Effector CD8-positive, alpha-beta T cell (primary cell): ENCODE data around the gene RAB8A.
"Not testable (repeated sequence)": the region's sequence is repeated elsewhere in the genome, so short reads cannot be mapped to it uniquely, and the experiment has no call there.

Experiments used
- DNase-seq: peaks from one replicate; lab custom pipeline; 2025; lab: John Stamatoyannopoulos, UW

RAB8A gene

DNA sequence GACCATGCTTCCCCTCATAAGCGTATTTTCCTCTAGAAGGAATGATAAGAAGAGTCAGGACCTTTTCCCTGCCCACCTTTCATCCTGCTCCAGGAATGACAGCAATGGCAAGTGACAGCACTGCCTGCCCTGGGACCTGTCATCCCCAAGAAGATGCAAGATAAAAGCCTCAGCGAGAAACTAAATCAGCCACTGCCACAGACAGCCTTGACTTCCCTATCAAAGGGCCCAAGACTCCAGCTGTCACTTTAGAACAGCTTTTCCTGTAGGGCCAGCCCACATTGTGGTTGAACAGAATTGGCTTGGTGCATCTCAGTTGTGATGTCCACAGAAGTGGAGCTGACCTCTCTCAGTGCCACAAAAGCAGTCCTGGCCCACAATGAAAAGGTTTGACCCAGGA is 1.1 kb downstream of the RAB8A start:
- DNase-seq = no peak

DNA sequence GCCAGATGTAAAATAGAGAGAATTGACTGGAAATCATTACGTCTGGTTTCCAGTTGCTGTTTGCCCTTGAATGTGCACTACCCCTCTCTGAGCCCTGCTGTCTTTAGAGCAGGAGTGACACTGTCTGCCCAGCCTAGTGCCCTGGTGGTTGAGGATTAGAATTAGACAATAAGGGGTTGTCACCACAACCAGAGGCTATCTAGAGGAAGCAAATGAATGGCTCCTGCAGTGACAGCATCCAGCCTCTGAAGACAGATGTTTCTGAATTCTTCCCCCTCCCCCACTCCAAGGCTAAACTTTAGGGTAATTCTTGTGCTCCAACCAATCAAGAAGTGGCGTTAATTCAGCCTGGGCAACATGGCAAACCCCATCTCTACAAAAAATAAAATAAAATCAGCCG is 2.0 kb downstream of the RAB8A start:
- no peak for DNase-seq

DNA sequence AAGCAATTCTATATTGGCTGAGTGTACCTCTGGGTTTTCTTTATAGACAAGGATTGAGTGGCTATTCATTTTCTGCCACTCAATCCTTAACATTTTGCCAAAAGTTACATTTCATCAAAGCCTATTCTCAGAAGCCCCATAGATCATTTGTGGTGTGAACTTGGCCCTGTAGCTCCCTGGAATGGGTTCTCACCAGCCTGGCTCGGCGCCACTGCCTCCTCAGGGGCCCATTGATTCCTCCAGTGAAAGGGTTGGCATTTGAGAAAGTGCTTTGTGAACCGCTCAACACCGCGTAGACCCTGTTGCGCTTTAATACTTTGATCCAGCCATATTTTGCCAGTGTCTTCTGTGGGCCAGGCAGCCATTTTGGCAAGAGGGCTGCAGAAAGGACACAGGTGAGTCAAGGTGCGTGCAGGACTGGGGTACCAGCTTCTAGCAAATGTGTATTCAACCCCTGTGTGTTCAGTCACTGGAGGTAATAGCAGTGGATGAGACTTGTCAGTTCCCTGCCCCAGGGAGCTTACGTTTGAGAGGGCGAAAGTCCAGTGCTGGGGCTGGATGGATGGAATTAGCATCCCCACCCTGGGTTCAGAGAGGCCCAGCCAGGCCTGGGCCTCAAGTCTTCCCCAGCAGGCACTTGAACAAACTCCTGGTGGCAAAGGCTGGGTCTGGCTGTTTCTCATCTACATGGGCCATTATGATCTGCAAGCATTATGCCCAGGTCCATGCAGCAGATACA is 3.8 kb downstream of the RAB8A start:
- DNase-seq = no peak

DNA sequence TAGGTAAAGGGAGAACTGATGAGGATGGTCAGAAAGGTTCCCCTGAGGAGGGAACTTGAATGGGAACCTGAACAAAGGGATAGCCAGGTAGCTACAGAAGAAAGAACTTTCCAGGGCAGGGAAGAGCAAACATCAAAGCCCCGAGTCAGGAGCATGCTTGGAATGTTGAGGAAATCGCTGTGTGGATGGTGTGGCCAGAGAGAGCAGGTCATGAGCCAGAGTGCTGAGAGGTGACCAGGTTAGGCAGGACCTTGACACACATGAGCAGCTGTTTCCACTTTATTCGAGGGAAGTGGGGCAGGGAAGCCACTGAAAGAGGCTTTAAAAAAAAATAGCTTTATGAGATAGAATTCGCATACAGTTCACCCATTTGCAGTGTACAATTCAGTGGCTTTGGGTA is 4.4 kb downstream of the RAB8A start:
- DNase-seq = no peak

DNA sequence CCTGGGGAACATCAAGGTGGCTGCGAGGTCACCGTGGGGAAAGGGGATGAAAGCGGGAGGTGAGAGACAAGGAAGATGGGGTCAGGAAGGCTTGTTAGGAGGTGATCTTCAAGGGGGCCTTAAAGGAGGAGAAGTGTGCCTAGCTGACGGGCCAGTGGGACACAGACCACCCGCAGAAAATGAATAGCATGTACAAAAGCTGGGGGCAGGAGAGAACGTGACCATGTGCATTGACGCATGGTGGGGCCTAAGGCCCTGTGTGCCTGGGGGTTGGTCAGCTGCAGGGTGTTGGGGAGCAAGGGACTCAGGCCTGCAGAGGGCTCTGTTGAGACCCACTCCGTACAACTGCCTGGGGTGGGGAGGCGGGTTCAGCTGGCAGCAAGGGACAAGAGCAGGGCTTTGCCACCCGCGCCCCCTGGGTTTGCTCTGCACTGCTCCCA is 5.9 kb downstream of the RAB8A start:
- DNase-seq = no peak

DNA sequence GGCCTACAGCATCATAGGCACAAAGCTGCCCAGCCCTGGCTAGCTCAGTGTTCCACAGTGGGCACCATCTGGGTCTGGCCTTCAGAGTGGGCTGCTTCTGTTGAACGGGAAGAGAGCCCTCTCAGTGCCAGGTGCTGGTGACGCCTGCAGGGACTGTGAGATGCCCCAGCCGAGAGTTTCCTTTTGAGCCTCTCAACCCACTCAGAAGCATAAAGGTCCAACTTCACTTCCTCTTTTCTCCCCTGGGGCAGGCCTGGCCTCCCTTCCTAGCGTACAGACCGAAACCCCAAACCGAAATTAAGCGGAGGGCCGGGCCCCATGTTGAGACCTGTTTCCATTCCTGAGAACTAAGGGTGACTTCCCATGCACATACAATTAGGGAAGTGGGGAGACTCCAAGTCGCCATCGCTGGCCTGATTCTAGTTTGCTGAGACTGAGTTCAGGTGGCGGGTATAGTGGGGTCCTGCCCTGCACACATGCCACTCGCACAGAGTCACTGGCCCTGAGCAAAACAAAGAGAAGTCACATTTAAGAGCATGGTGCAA is 6.9 kb downstream of the RAB8A start:
- DNase-seq = no peak

DNA sequence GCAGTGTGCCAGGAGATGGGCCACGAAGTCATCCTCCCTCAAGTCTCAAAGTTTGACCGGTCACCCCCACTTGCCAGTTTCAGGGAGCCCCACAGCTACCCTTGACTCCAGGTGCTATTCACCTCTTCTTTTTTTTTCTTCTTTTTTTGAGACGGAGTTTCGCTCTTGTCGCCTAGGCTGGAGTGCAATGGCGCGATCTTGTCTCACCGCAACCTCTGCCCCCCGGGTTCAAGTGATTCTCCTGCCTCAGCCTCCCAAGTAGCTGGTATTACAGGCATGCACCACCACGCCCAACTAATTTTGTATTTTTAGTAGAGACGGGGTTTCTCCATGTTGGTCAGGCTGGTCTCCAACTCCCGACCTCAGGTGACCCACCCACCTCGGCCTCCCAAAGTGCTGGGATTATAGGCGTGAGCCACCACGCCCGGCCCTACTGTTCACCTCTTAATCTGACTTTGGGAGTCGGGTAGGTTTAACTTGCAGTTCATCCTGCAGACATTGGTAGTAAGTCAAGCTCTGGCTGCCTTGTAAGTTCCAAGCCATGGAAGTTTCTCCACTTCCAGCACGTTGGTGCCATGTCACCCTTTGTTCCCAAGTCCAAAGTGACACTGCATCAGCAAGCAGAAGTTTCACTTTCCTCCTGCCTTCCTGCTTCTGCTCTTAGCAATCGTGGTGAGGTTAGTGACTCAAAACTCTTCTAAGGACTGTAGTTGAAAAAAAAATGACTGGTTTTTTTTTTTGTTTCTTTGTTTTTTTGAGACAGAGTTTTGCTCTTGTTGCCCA is 7.6 kb downstream of the RAB8A start:
- DNase-seq = not testable (repeated sequence)

DNA sequence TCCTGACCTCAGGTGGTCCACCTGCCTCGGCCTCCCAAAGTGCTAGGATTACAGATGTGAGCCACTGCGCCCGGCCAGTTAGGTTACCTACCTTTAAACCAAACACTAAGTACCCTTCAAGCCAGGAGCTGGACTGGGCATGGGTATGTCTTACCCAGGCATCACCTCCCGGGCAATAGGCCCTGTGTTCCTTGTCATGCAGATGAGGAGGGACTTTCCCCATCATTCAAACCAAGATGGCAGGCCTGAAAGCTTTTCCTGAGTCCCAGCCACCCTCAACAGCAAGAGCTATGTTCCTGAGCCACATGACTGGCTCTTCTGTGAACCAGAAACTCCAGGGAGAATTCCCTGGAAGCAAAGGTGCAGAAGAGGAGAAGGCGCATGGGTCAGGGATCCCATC is 9.5 kb downstream of the RAB8A start:
- DNase-seq = no peak

DNA sequence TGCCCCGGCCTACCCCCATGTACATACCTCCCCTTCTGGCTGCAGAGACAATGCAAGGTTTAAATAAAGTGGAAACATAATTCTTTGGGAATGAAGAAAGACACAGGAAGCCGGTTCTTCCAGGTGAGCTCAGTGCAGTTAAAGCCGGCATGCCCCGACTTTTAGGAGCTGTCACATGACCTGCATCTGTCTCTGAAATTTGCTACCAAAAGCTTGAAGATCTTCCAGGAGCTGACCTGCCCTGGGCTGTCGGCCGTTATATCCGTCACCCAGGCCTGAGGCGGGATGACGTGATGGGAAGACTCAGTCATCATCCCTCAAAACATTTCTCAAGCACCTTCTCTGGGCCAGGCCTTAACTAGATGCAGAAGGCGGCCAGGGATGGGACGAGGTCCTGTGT is 10.3 kb downstream of the RAB8A start:
- DNase-seq = no peak

DNA sequence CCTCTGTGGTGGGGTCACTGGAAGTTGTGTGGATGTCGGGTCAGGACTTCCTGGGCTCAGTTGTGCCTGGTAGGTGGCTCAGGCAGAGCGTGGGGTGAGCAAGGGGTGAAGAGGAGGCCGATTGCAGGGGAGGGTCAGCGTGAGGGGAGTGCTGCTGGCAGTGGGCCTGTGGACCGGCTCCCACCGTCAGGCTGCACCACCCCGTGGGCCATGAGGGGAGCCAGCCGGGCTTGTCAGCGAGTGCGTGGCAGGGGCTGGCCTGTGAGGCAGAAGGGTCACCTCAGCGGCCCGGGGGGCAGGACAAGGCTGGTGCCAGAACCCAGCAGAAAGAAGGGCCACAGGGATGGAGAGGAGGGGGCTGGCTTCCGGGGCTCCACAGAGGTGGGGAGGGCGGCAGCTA is 13.3 kb downstream of the RAB8A start:
- no peak for DNase-seq

DNA sequence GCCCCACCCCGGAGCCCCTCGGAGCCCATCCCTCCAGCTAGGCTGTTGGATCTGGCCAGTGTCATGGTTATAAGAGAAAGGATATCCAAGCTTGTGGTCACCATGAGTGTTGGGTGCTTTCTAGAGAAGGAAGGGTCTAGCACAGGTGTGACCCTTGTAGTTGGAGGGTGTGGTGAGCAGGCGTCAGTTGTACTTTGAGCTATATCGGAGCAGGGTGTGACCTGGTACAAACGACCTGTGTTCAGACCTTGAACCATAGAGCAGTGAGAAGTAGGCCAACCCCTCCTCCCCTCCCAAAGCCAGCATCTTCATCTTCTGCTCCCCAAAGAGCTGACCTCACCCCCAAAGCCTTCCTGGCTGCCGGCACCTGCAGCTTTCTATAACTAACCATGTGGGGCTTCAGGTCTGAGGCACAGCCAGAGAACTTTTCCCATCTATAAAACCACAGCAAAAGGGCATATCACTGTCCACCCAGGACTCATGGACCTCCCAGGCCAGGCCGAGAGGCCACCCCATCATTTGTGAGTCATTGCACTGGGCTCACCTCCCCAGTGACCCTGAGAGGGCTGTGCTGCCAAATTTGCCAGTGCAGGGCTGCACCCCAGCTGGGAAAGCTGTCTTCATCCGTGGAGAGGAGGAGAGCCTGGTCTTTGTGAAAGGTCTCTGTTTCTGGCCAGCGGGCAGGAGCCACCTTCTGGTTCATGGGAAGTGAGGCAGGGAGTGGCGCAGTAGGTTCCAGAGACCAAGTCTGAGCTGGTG is 14.2 kb downstream of the RAB8A start:
- DNase-seq = no peak

DNA sequence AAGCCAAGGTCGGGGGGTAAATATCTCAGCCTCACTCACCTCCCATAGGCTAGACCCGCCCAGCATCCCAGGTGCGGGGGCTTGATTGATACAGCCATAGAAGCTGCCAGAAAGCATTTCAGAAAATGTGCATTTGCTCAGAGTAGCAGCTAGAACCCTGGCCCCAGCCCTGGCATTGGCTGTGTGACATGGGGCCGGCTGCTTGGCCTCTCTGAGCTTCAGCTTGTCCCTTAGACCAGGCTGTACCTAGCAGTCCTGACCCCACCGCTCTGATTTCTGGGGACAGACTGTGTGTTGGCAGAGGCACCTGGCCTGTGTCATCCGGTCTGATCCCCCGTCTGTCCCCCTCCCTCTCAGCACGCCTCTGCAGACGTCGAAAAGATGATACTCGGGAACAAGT is 15.4 kb downstream of the RAB8A start:
- no peak for DNase-seq

DNA sequence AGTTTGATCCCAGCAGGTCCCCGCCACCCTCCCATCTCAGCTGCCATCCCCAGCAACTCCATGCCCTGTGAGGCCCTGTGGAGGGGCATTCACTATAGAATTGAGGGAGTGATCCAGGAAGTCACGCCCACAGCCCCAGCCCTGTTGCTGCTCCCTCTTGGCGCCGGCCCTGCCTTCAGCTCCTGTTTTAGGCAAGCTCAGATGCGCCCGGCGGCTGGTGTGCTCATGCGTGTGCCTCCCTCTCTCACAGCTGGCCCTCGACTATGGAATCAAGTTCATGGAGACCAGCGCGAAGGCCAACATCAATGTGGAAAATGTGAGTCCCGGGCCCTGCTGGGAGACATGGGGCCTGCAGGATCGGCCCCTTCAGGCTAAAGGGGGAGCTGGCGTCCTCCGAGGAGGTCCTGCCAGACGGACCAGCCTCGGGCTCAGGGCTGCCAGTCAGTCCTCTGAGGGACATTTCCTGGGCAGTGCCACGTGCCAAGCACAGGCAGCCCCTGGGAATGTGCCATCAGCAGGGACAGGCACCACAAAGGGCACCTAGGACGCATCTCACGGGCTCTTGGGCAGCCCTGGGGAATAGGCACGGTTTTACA is 16.2 kb downstream of the RAB8A start:
- no peak for DNase-seq

DNA sequence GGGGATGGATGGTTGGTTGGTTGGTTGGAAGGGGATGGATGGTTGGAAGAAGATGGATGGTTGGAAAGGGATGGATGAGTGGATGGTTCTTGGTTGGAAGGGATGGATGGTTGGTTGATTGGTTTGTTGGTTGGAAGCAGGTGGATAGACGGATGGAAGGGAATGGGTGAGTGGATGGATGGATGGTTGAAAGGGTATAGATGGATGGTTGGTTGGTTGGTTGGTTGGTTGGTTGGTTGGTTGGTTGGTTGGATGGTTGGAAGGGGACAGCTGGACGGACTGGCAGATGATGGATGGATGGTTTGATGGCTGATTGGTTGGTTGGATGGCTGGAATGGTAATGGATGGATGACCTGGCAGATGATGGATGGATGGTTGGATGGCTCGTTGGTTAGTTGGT is 20.0 kb downstream of the RAB8A start:
- DNase-seq = no peak

DNA sequence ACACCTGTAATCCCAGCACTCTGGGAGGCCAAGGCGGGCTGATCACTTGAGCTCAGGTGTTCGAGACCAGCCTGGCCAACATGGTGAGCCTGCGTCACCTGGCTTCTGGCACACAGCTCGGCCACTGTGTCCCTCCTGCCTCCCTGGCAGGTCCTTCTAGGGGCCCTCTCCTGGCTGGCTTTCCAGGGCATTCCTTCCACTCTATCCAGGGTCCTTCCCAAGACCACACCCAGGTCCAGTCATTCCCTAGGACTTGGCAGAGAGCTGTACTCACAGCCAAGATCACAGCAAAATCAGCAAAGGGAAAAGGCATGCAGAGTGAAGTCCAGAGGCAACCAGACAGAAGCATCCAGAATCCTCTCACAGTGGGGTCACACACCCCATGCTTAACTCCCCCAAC is 22.1 kb downstream of the RAB8A start:
- no peak for DNase-seq

DNA sequence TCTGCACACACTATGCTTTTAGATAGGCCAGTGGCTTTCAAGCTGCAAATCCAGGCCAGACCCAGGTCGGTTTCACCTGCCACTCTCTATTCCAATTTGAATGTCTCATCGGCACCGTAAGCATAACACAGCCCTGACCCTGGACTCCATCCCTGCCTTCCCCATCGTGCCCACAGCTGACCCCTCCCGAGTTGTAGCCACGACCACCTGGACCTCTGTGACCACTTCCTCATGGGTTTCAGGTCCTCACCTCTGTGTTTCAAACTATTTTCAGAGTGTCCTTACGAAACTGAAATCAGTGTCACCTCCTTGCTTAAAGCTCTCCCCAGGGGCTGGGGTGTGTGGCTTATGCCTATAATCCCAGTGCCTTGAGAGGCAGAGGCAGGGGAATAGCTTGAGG is 22.8 kb downstream of the RAB8A start:
- DNase-seq = no peak

DNA sequence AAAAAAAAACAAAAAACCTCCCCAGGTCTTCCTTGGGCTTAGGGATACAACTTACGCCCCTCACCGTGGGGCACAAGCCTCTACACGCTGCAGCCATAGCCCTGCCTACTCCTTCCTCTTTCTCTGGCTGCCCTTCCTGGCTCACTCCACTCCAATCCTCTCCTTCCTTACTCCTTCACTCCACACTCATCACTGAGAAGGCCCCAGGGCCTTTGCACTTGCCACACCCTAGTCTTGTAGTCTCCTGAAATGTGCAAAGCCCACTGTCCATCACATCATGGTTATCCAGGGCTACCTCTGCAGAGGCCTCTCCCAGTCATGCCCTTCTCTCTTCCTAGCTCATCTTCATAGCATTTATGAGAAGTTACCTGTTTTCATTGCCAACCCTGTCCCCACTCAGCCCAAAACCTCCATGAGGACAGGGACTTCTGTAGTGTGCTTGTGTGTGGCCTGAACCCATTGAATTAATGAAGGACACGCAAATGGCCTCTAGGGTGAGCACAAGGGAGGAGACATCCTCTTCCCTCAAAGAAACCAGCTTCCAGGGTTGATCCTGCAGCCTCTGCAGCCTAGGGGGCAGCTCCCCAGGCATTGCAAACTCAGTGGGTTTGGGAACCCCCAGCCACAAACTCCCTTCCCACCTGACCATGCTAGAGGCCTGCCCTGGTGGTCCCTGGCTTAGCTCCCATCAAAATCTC is 23.9 kb downstream of the RAB8A start:
- no peak for DNase-seq

DNA sequence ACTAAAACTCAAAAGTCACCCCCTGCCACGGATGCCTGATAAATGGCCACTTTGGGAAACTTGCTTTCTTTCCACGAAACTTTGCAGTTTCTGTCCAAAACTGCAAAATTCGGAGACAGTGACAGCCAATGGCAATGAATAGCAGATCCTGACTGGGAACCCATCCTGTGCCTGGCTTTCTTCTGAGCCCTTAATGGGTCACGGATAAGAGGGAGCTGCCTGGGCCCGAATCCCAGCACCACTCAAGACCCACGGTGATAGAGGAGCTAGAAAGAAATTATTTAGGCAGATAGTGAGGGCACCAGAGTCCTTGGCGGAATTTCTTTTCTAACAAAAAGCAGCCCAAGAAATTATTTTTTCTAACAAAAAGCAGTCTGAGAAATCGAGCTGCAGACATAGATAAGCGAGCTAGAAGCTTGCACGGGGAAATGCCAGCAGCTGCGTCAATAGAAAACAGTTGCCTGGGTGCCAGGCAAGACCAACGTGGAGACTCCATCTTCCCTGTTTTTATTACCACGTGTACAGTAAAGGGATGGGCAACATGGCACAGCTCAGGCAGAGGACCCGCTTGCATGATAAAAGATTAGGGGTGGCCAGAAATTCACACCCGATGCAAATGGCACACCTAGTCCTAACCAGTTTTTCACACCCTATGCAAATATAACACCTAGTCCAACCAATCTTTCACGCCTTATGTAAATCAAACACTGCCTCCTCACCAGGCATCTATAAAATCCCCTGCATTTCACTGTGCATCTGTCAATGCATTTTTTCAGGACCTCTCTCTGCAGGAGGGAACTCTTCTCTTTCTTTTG is 24.7 kb downstream of the RAB8A start:
- no peak for DNase-seq

DNA sequence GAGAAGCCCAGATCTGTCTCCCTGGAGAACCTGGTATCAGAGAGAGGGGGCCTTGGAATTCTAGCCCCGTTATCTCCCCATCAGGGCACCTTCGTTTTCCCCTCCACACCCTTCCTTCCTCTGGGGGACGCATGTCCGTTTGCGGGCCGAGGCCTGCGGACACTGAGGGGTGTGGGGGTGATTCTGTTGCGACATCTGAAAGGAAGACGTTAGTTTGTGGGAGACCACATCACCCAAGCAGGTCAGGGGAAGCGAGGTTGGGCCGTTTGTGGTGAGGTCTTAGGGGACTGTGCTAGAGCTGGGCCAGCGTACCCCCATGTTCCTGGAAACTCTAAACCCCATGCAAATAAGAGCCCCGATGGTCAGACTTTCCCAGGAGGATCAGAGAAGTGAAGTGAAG is 28.1 kb downstream of the RAB8A start:
- DNase-seq = no peak

DNA sequence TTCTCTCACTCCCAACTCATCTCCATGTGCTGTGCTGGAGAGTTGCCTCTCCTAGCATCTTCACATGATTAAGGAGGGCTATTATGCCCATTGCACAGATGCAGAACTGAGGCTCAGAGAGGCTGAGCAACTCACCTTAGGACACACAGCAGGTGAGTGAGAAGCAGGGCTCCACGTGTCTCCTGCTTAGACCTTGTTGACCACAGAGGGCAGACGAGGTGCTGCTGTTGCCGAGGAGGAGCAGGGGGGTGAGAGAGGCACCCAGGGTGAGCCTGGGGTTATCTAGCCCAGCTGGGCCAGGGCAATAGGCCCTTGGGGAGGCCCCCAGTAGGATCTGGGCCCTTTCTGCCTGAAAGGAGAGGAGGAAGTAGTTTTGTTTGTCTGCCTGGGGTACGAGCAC is 29.4 kb downstream of the RAB8A start:
- DNase-seq = no peak
